OCI-LY7 (cell line): ENCODE measurements around the gene NEIL3.

Experiments used
- CTCF ChIP-seq: fragments of 200-600 bp; sonication (generic); conservative IDR thresholded peaks from 2 replicates; pipeline ENCODE4 v1.5.1; 2014; ENCODE audit warnings: mild to moderate bottlenecking, antibody characterized with exemption, low read length, moderate library complexity, mixed read lengths
- EZH2phosphoT487 ChIP-seq: fragments of 200-600 bp; sonication (generic); IDR thresholded peaks from 2 replicates; pipeline ENCODE4 v1.6.1; 2018; ENCODE audit warnings: low read depth, borderline replicate concordance, mild to moderate bottlenecking, mixed run types, antibody characterized with exemption, low read length, moderate library complexity, mixed read lengths

GRCh38 chr4:177288335-177288734, 21.3 kb upstream of the NEIL3 start:
- TF ChIP-seq CTCF (no peak), EZH2phosphoT487 (no peak)
